ENCODE data around the gene AKR7A2.

AKR7A2 gene

DNA sequence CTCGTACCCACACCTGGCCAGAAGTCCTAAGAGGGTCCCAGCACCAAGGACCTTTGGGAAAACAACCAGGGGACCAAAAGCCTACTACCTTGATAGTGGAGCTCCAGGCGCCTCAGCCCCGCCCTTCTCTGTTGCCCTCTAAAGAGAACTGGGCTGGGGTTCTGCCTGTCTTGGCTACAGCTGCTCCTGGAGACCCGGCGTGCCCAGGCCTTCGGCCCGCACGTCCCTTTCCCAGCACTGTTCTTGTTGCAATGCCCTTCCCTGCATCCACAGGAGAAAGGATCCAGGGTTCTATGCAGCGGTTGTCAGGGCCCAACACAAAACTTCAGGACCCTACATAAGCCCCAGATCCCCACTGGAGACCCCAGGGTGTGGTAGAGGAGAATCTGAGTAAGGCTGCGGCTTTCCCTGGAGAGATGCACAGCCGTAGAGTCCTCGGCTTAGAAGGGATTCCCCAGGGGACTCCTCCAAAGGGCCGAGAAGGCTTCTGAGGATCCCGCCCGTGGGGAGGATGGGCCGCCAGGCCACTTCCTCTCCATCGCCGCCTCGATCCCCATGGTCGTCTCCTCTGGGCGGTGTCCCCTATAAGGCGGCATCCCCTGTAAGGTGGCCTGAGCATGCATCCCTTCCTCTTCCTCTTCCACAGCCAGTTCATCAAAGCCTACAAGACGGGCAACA, 12.2 kb upstream of the AKR7A2 start:
- Histone ChIP-seq H3K27me3 (ENCODE audit: low read depth, low read length) (no peaks in the 10 kb centered on the region), H3K36me3 (ENCODE audit: control insufficient read depth in 1 of 2, insufficient read depth in 2 of 2, low read length in 2 of 2) (peaks cover 21 to 69% of the 10 kb centered on the region in 2 donors), H3K9me3 (ENCODE audit: control insufficient read depth in 1 of 2, low read length in 2 of 2) (no peaks in the 10 kb centered on the region), H3K4me1 (ENCODE audit: control insufficient read depth in 1 of 2, insufficient read depth in 2 of 2, low read length in 2 of 2) (no peaks in the 10 kb centered on the region), H3K27ac (ENCODE audit: low read length) (no peak overlapping the region), H3K4me3 (ENCODE audit: low read depth in 1 of 2, low read length in 2 of 2) (no peak overlapping the region)

DNA sequence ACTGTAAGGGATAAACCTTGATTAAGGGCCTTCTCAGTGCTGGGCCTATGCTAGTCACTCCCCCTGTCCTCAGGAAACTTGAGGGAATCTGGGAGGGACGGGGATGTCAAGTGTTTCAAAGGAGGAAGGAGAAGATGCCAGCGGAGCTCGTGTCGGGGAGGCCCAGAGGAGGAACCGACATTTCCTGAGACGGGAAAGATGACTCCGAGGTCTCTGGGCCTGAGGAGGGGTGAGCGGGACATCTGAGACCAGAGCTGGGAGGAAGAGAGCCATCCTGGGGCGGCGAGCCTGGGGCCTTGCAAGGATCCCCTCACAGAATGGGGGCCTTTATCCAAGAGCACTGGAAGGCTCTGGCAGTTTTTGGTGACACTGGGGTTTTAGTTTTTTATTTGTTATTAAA, 10.5 kb upstream of the AKR7A2 start:
- Histone ChIP-seq H3K4me3 (ENCODE audit: low read depth in 1 of 2, low read length in 2 of 2) (no peak overlapping the region), H3K27ac (ENCODE audit: low read length) (no peak overlapping the region), H3K27me3 (ENCODE audit: low read depth, low read length) (no peaks in the 10 kb centered on the region), H3K36me3 (ENCODE audit: control insufficient read depth in 1 of 2, insufficient read depth in 2 of 2, low read length in 2 of 2) (peaks cover 14 to 60% of the 10 kb centered on the region in 2 donors), H3K9me3 (ENCODE audit: control insufficient read depth in 1 of 2, low read length in 2 of 2) (no peaks in the 10 kb centered on the region), H3K4me1 (ENCODE audit: control insufficient read depth in 1 of 2, insufficient read depth in 2 of 2, low read length in 2 of 2) (peaks cover 0 to 4% of the 10 kb centered on the region in 2 donors)

DNA sequence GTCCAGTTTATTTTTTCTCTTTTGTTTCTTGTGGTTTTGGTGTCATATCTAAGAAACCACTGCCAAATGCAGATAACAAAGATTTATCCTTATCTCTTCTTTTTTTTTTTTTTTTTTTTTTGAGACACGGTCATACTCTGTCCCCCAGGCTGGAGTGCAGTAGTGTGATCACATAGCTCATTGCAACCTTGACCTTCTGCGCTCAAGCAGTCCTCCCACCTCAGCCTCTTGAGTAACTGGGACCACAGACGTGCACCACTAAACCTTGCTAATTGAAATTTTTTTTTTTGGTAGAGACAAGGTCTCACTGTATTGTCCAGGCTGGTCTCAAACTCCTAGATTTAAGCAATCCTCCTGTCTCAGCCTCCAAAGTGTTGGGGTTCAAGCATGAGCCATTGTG, 9.1 kb upstream of the AKR7A2 start:
- Histone ChIP-seq H3K4me3 (ENCODE audit: low read depth in 1 of 2, low read length in 2 of 2) (no peak overlapping the region), H3K36me3 (ENCODE audit: control insufficient read depth in 1 of 2, insufficient read depth in 2 of 2, low read length in 2 of 2) (peaks cover 16 to 51% of the 10 kb centered on the region in 2 donors), H3K27me3 (ENCODE audit: low read depth, low read length) (no peaks in the 10 kb centered on the region), H3K27ac (ENCODE audit: low read length) (no peak overlapping the region), H3K9me3 (ENCODE audit: control insufficient read depth in 1 of 2, low read length in 2 of 2) (no peaks in the 10 kb centered on the region), H3K4me1 (ENCODE audit: control insufficient read depth in 1 of 2, insufficient read depth in 2 of 2, low read length in 2 of 2) (peaks cover 0 to 15% of the 10 kb centered on the region in 2 donors)

DNA sequence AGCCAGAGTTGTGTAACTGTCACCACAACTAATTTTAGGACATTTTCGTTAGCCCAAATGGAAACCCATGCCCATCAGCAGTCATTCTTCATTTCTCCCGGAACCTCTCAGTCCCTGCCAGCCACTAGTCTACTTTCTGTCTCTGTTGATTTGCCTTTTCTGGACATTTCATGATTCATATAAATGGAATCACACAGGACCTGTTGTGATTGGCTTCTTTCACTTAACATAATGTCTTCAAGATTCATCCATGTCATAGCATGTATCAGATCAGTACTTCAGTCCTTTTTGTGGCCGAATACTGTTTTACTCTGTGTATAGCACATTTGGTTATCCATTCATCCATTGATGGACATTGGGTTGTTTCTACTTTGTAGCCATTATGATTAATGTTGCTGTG, 7.3 kb upstream of the AKR7A2 start:
- Histone ChIP-seq H3K27ac (ENCODE audit: low read length) (no peak overlapping the region), H3K9me3 (ENCODE audit: control insufficient read depth in 1 of 2, low read length in 2 of 2) (no peaks in the 10 kb centered on the region), H3K27me3 (ENCODE audit: low read depth, low read length) (no peaks in the 10 kb centered on the region), H3K4me3 (ENCODE audit: low read depth in 1 of 2, low read length in 2 of 2) (no peak overlapping the region), H3K4me1 (ENCODE audit: control insufficient read depth in 1 of 2, insufficient read depth in 2 of 2, low read length in 2 of 2) (peaks cover 0 to 21% of the 10 kb centered on the region in 2 donors), H3K36me3 (ENCODE audit: control insufficient read depth in 1 of 2, insufficient read depth in 2 of 2, low read length in 2 of 2) (peaks cover 10 to 32% of the 10 kb centered on the region in 2 donors)

DNA sequence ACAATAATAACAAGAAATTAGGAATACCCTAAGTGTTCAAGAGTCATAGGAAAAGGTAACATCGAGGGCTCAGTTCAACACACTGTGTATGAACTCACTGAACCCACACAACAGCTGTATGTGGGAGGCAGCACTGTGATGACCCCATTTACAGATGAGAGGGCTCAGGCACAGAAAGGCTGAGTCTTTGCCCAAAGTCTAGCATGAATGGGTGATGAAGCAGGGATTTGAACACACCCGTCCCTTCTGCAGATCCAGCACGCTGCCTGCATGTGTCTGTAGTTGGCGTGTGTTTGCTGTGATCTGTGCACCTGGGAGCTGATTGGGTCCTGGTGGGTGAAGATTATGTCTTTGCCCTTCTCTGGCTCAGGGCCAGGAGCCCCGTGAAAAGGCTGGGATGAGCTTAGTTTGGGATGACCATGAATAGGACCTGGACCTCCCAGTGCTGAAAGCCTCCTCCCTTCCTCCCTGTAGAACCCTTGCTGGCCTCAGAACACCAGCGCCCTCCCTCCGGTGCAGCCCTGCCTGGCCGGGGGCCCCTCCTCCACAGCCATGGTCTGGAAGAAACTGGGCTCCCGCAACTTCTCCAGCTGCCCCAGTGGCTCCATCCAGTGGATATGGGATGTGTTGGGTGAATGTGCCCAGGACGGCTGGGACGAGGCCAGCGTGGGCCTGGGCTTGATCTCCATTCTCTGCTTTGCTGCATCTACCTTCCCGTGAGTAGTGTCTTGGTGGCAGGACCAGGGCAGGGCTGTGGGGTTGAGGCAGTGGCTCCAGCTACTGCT, 5.4 kb upstream of the AKR7A2 start:
- no peaks in the 10 kb centered on the region for H3K9me3 ChIP-seq (ENCODE audit: control insufficient read depth in 1 of 2, low read length in 2 of 2)
- H3K4me1 ChIP-seq (ENCODE audit: control insufficient read depth in 1 of 2, insufficient read depth in 2 of 2, low read length in 2 of 2), result peaks cover 4 to 33% of the 10 kb centered on the region in 2 donors
- H3K36me3 ChIP-seq (ENCODE audit: control insufficient read depth in 1 of 2, insufficient read depth in 2 of 2, low read length in 2 of 2), result peaks cover 2 to 17% of the 10 kb centered on the region in 2 donors
- H3K27me3 ChIP-seq (ENCODE audit: low read depth, low read length), result no peaks in the 10 kb centered on the region
- no peak overlapping the region for H3K4me3 ChIP-seq (ENCODE audit: low read depth in 1 of 2, low read length in 2 of 2)
- H3K27ac ChIP-seq (ENCODE audit: low read length), result no peak overlapping the region

DNA sequence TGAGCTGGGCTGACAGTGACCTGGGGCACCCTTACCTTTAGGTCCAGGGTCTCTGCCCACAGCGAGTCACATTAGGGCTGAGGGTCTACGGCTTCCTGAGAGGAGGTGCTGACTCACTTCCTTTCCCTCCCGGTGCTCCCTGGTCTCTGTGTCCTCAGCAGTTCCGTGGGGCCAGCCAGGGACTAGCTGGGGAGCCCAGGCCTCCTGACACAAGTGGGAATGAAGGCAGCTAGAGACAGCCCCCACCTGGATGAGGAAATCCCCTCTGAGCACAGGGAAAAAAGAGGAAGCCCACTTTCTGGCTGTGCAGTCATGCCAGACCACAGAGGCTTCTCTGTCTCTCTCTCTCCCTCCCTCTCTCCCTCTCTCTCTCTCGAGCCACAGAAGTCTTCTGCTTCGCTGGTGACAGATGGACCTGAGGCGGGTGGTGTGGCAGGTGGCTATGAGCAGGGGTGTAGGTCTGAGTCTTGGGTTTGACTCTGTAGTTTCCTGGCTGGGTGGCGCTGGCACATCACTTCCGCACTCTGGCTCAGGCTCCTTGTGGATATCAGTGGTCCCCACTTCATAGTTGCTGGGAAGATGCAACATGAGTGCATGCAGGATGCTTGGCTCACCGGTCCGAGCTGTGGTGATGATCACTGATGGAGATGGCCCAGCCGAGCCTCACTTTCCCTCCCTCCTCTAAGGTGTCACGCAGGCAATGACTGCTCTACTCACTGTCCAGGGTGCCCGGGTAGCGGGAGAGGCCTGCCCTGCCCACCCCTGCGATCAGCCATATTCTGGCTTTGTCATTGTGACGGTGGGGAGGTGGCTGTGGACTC, 3.6 kb upstream of the AKR7A2 start:
- Histone ChIP-seq H3K36me3 (ENCODE audit: control insufficient read depth in 1 of 2, insufficient read depth in 2 of 2, low read length in 2 of 2) (peaks cover 2 to 10% of the 10 kb centered on the region in 2 donors), H3K27ac (ENCODE audit: low read length) (no peak overlapping the region), H3K9me3 (ENCODE audit: control insufficient read depth in 1 of 2, low read length in 2 of 2) (no peaks in the 10 kb centered on the region), H3K4me3 (ENCODE audit: low read depth in 1 of 2, low read length in 2 of 2) (no peak overlapping the region), H3K4me1 (ENCODE audit: control insufficient read depth in 1 of 2, insufficient read depth in 2 of 2, low read length in 2 of 2) (peaks cover 11 to 43% of the 10 kb centered on the region in 2 donors), H3K27me3 (ENCODE audit: low read depth, low read length) (no peaks in the 10 kb centered on the region)

DNA sequence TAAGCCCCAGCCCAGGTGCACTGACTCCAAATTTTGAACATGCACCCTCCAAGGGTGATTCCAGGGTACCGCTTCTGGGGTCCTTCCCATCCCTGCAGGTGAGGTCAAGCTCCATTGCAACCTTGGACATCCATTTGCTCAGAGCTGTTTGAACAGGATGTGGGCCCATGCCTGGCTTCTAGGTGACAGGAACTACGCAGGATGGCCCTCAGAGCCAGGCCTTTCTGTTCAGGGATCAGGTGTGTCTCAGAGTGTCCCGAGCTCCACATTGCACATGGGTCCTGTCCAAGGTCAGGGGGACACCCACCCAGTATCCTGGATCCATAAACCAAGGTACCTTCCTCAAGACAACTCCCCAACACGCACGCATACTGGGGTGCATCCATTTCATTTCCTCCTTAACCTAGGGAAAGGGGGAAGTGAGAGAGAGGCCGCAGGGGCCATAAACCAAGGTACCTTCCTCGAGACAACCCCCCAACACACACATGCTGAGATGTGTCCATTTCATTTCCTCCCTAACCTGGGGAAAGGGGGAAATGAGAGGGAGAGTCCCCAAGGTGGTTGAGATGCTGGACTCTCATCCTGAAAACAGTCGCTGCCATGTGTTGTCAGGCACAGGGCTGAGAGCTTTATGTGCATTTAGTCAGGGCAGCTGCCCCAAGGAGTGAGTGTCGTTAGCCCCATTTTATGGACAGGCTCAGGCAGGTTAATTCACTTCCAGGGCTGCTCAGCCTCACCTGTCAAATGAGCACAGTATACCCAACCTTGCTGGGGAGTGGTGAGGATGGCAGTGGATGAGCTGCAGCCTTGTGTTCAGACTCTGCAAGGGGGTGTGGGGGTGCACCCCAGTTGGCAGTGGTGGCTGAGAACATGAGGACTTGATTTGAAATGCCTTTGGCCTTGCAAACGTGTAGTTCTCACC, 2.3 kb upstream of the AKR7A2 start:
- H3K4me3 ChIP-seq (ENCODE audit: low read depth in 1 of 2, low read length in 2 of 2), result no peak overlapping the region
- peaks cover 11 to 44% of the 10 kb centered on the region in 2 donors for H3K4me1 ChIP-seq (ENCODE audit: control insufficient read depth in 1 of 2, insufficient read depth in 2 of 2, low read length in 2 of 2)
- H3K9me3 ChIP-seq (ENCODE audit: control insufficient read depth in 1 of 2, low read length in 2 of 2), result no peaks in the 10 kb centered on the region
- H3K27me3 ChIP-seq (ENCODE audit: low read depth, low read length), result no peaks in the 10 kb centered on the region
- peaks cover 2 to 10% of the 10 kb centered on the region in 2 donors for H3K36me3 ChIP-seq (ENCODE audit: control insufficient read depth in 1 of 2, insufficient read depth in 2 of 2, low read length in 2 of 2)
- no peak overlapping the region for H3K27ac ChIP-seq (ENCODE audit: low read length)

DNA sequence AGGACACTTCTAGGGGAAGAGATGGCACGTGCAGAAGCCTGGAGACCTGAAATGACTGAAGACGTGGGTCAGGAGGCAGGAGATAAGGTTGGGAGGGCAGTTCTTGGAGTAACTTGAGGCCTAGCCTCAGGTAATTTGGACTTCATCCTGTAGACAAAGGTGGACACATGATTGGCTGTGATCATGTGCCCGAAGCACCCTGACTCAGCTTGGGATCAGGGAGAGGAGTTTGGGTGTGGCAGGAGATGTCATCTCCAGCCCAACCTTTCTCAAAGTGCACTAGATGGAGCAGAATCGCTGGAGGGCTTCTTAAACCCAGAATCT, 1.7 kb upstream of the AKR7A2 start:
- H3K4me1 ChIP-seq (ENCODE audit: control insufficient read depth in 1 of 2, insufficient read depth in 2 of 2, low read length in 2 of 2), result peaks cover 11 to 44% of the 10 kb centered on the region in 2 donors
- no peaks in the 10 kb centered on the region for H3K27me3 ChIP-seq (ENCODE audit: low read depth, low read length)
- peaks cover 2 to 10% of the 10 kb centered on the region in 2 donors for H3K36me3 ChIP-seq (ENCODE audit: control insufficient read depth in 1 of 2, insufficient read depth in 2 of 2, low read length in 2 of 2)
- no peak overlapping the region for H3K4me3 ChIP-seq (ENCODE audit: low read depth in 1 of 2, low read length in 2 of 2)
- no peaks in the 10 kb centered on the region for H3K9me3 ChIP-seq (ENCODE audit: control insufficient read depth in 1 of 2, low read length in 2 of 2)
- H3K27ac ChIP-seq (ENCODE audit: low read length), result no peak overlapping the region

DNA sequence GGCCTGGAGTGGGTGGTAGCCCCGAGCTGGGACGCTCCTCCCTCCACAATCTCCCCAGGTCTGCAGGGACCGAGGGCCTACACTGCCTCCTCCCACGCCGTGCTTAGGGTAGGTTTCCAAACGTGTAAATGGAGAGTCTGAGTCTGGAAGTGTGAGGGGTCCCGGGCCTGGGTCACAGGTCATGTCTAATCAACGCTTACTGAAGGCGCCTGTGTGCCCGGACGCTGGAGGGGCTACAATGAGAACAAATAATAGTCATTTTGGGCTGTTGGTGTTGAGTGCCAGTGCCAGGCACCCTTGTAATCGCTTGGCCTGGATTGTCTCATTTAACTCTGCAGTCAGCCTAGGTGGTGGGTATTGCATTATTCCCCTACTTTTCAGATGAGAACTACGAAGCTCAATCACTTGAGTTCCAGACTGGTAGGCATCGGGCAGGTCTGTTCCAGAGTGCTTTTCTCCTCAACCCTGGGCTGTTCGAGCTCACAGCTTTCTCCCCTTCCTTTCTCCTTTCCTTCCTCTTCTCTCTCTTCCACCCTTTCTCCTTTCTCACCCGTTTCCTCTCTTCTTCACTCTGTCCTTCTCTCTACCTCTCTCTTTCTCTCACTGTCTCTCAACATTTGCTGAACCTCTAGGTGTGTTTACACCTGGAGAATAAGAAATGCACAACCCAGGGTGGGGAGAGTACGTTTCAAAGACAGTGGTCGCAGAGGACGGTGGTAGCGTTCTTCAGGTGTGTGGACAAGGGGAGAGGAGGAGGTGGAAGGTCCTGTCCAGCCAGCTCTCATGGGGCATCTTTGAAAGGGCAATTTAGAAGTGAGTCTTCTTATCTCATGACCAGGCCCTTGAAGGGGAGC, 1.1 kb upstream of the AKR7A2 start:
- Histone ChIP-seq H3K4me3 (ENCODE audit: low read depth in 1 of 2, low read length in 2 of 2) (peak overlapping the region; percentile 71 to 89), H3K27me3 (ENCODE audit: low read depth, low read length) (no peaks in the 10 kb centered on the region), H3K9me3 (ENCODE audit: control insufficient read depth in 1 of 2, low read length in 2 of 2) (no peaks in the 10 kb centered on the region), H3K36me3 (ENCODE audit: control insufficient read depth in 1 of 2, insufficient read depth in 2 of 2, low read length in 2 of 2) (peaks cover 7 to 13% of the 10 kb centered on the region in 2 donors), H3K4me1 (ENCODE audit: control insufficient read depth in 1 of 2, insufficient read depth in 2 of 2, low read length in 2 of 2) (peaks cover 11 to 44% of the 10 kb centered on the region in 2 donors), H3K27ac (ENCODE audit: low read length) (peak overlapping the region; percentile 39)

DNA sequence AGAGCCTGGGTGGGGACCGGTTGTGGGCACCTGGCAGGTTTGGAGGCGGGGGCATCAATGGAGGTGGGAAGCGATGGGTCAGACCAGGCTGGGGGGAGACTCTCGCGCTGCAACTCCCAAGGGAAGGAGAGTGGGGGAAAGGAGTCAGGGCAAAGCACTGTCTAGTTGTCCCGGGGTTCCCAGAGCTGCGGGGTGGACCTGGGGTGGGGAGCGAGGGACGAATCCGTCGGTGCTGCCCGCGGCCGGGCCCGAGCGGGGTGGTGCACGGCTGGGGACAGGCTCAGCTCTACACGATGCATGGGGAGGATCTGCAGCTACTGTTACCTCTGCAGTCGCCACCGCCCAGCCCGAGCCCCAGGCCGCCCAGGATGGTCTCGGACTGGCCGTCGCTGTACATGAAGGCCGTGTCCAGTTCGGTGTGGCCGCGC, 427 bp downstream of the AKR7A2 start:
- peaks cover 14 to 20% of the 10 kb centered on the region in 2 donors for H3K36me3 ChIP-seq (ENCODE audit: control insufficient read depth in 1 of 2, insufficient read depth in 2 of 2, low read length in 2 of 2)
- H3K4me1 ChIP-seq (ENCODE audit: control insufficient read depth in 1 of 2, insufficient read depth in 2 of 2, low read length in 2 of 2), result peaks cover 11 to 32% of the 10 kb centered on the region in 2 donors
- peak overlapping the region; percentile 60 for H3K27ac ChIP-seq (ENCODE audit: low read length)

More for the DNA sequence above, 427 bp downstream of the AKR7A2 start:
- peak overlapping the region; percentile 81 to 89 for H3K4me3 ChIP-seq (ENCODE audit: low read depth in 1 of 2, low read length in 2 of 2)
- no peaks in the 10 kb centered on the region for H3K9me3 ChIP-seq (ENCODE audit: control insufficient read depth in 1 of 2, low read length in 2 of 2)
- H3K27me3 ChIP-seq (ENCODE audit: low read depth, low read length), result no peaks in the 10 kb centered on the region

Data from muscle layer of duodenum (tissue), 2 donors.